GM18502 (cell line): ENCODE data around the gene GABBR2.
"Not testable (repeated sequence)": the region's sequence is repeated elsewhere in the genome, so short reads cannot be mapped to it uniquely, and the experiment has no call there.

Experiments
- ATAC-seq: cut with Tn5 transposase; IDR thresholded peaks from one replicate; pipeline ENCODE4 v1.9.1; 2021; ENCODE audit warnings: mild to moderate bottlenecking; ENCODE audit not compliant: unreplicated experiment, poor library complexity

Gene GABBR2

GRCh38 chr9:98688710-98689495, 19.8 kb downstream of the GABBR2 start:
- no peak for ATAC-seq

GRCh38 chr9:98687911-98688310, 20.8 kb downstream of the GABBR2 start:
- no peak for ATAC-seq

- no peak for ATAC-seq
Observed at GRCh38 chr9:98686961-98687855, 21.5 kb downstream of the GABBR2 start.

- ATAC-seq: not testable (repeated sequence)
Observed at GRCh38 chr9:98684816-98685215, 23.9 kb downstream of the GABBR2 start.

GRCh38 chr9:98678244-98678842, 30.4 kb downstream of the GABBR2 start:
- no peak for ATAC-seq

GRCh38 chr9:98673681-98674080, 35.1 kb downstream of the GABBR2 start:
- ATAC-seq: no peak

- ATAC-seq: no peak
Observed at GRCh38 chr9:98667005-98667640, 41.6 kb downstream of the GABBR2 start.

- no peak for ATAC-seq
Observed at GRCh38 chr9:98665501-98665900, 43.2 kb downstream of the GABBR2 start.

- no peak for ATAC-seq
Observed at GRCh38 chr9:98660541-98660940, 48.2 kb downstream of the GABBR2 start.

GRCh38 chr9:98658951-98659351, 49.8 kb downstream of the GABBR2 start:
- ATAC-seq: no peak

GRCh38 chr9:98657897-98658296, 50.8 kb downstream of the GABBR2 start:
- no peak for ATAC-seq

GRCh38 chr9:98656511-98656910, 52.2 kb downstream of the GABBR2 start:
- ATAC-seq: no peak

- not testable (repeated sequence) for ATAC-seq
Observed at GRCh38 chr9:98655428-98655827, 53.3 kb downstream of the GABBR2 start.

GRCh38 chr9:98654247-98654646, 54.5 kb downstream of the GABBR2 start:
- no peak for ATAC-seq

GRCh38 chr9:98652741-98653140, 56.0 kb downstream of the GABBR2 start:
- no peak for ATAC-seq

GRCh38 chr9:98652302-98652701, 56.4 kb downstream of the GABBR2 start:
- ATAC-seq: no peak

GRCh38 chr9:98647236-98647635, 61.5 kb downstream of the GABBR2 start:
- no peak for ATAC-seq

GRCh38 chr9:98644011-98644410, 64.7 kb downstream of the GABBR2 start:
- ATAC-seq: no peak

GRCh38 chr9:98642661-98643312, 65.9 kb downstream of the GABBR2 start:
- no peak for ATAC-seq

GRCh38 chr9:98641695-98642094, 67.0 kb downstream of the GABBR2 start:
- no peak for ATAC-seq
